ENCODE measurements around the gene RASA3. TPM values are rescaled to one million over a fixed set of nuclear protein-coding genes. Genes with fewer than 3 reads are reported as not detected.
"Not testable (repeated sequence)": the region's sequence is repeated elsewhere in the genome, so short reads cannot be mapped to it uniquely, and the experiment has no call there.

Gene RASA3
- total RNA-seq, 1 experiment from 2014 or later, result 0.95 TPM

- POLR2A ChIA-PET, result no interaction called here
- BruUV-seq (replicated peaks), result no TSS peak
- Histone ChIP-seq H3K27me3 (replicated peaks; ENCODE audit: control insufficient read depth, insufficient read depth, low read length) (no peaks in the 10 kb centered on the region), H3K4me3 (ENCODE audit: low read depth, low read length) (no peak overlapping the region), H3K36me3 (ENCODE audit: control insufficient read depth, insufficient read depth, low read length) (no peaks in the 10 kb centered on the region), H3K4me1 (no peaks in the 10 kb centered on the region), H3K9me3 (no peaks in the 10 kb centered on the region)
- no peak overlapping the region for H3K27ac Mint-ChIP-seq (ENCODE audit: unreplicated experiment)
- intact Hi-C loops (cut with micrococcal nuclease; ENCODE audit: unreplicated experiment), result no loop called here
- no peaks in the 10 kb centered on the region for H3K4me1 Mint-ChIP-seq (ENCODE audit: low read depth, unreplicated experiment)
- CTCF ChIA-PET, result no interaction called here
- TF ChIP-seq CTCF (IDR thresholded peaks at IDR 0.05; ENCODE audit: insufficient read depth in 1 of 2, low read depth in 1 of 2, low read length in 1 of 2, severe bottlenecking in 1 of 2, unreplicated experiment in 1 of 2), result no peak
- no peaks in the 10 kb centered on the region for H3K9me3 Mint-ChIP-seq (ENCODE audit: unreplicated experiment)
- DNase-seq, result no peak
- H3K4me3 Mint-ChIP-seq (ENCODE audit: unreplicated experiment), result no peak overlapping the region
- no peaks in the 10 kb centered on the region for H3K36me3 Mint-ChIP-seq (ENCODE audit: insufficient read depth, unreplicated experiment)
- no peaks in the 10 kb centered on the region for H3K27me3 Mint-ChIP-seq (ENCODE audit: insufficient read depth, unreplicated experiment)
These were observed 111.5 kb downstream of the RASA3 start for GRCh38 chr13:114020750-114021463.

- H3K27me3 Mint-ChIP-seq (ENCODE audit: insufficient read depth, unreplicated experiment); H3K4me1 Mint-ChIP-seq (ENCODE audit: low read depth, unreplicated experiment); POLR2A ChIA-PET; H3K9me3 Mint-ChIP-seq (ENCODE audit: unreplicated experiment); H3K4me3 ChIP-seq (ENCODE audit: low read depth, low read length); intact Hi-C loops (cut with micrococcal nuclease; ENCODE audit: unreplicated experiment); H3K9me3 ChIP-seq; H3K27ac Mint-ChIP-seq (ENCODE audit: unreplicated experiment); H3K36me3 ChIP-seq (ENCODE audit: control insufficient read depth, insufficient read depth, low read length); H3K27me3 ChIP-seq (replicated peaks; ENCODE audit: control insufficient read depth, insufficient read depth, low read length); H3K4me3 Mint-ChIP-seq (ENCODE audit: unreplicated experiment); H3K4me1 ChIP-seq; CTCF ChIA-PET; H3K36me3 Mint-ChIP-seq (ENCODE audit: insufficient read depth, unreplicated experiment); DNase-seq; BruUV-seq (replicated peaks): not testable (repeated sequence)
These were observed 112.3 kb downstream of the RASA3 start for GRCh38 chr13:114020134-114020533.

- no peaks in the 10 kb centered on the region for H3K27me3 Mint-ChIP-seq (ENCODE audit: insufficient read depth, unreplicated experiment)
- H3K4me3 ChIP-seq (ENCODE audit: low read depth, low read length), result no peak overlapping the region
- no peaks in the 10 kb centered on the region for H3K36me3 ChIP-seq (ENCODE audit: control insufficient read depth, insufficient read depth, low read length)
- no peak for TF ChIP-seq CTCF (IDR thresholded peaks at IDR 0.05; ENCODE audit: insufficient read depth in 1 of 2, low read depth in 1 of 2, low read length in 1 of 2, severe bottlenecking in 1 of 2, unreplicated experiment in 1 of 2)
- DNase-seq, result no peak
- H3K36me3 Mint-ChIP-seq (ENCODE audit: insufficient read depth, unreplicated experiment), result no peaks in the 10 kb centered on the region
- no peaks in the 10 kb centered on the region for H3K27me3 ChIP-seq (replicated peaks; ENCODE audit: control insufficient read depth, insufficient read depth, low read length)
- no peaks in the 10 kb centered on the region for H3K4me1 Mint-ChIP-seq (ENCODE audit: low read depth, unreplicated experiment)
- CTCF ChIA-PET, result no interaction called here
- BruUV-seq (replicated peaks), result no TSS peak
- H3K4me3 Mint-ChIP-seq (ENCODE audit: unreplicated experiment), result no peak overlapping the region
- intact Hi-C loops (cut with micrococcal nuclease; ENCODE audit: unreplicated experiment), result no loop called here
- no peaks in the 10 kb centered on the region for H3K4me1 ChIP-seq
- no peak overlapping the region for H3K27ac Mint-ChIP-seq (ENCODE audit: unreplicated experiment)
- no peaks in the 10 kb centered on the region for H3K9me3 Mint-ChIP-seq (ENCODE audit: unreplicated experiment)
- H3K9me3 ChIP-seq, result no peaks in the 10 kb centered on the region
- POLR2A ChIA-PET, result no interaction called here
These were observed 113.1 kb downstream of the RASA3 start for GRCh38 chr13:114019367-114019766.
